KMS-11 (cell line): Measurements from ENCODE around the gene GRAPL.
"Not testable (repeated sequence)": the region's sequence is repeated elsewhere in the genome, so short reads cannot be mapped to it uniquely, and the experiment has no call there.

Experiments used
- H2AFZ ChIP-seq: fragments of 200-600 bp; sonication (generic); 2 replicates; pipeline ENCODE4 v1.6.1; 2016; ENCODE audit warnings: antibody characterized with exemption, mixed run types, low read depth
- H3K27ac ChIP-seq: fragments of 200-600 bp; sonication (generic); 2 replicates; pipeline ENCODE4 v1.6.1; 2016; ENCODE audit warnings: mild to moderate bottlenecking, mixed run types
- H3K27me3 ChIP-seq: fragments of 200-600 bp; sonication (generic); 2 replicates; pipeline ENCODE4 v1.6.1; 2017; ENCODE audit warnings: mild to moderate bottlenecking, low read depth, mixed run types, moderate library complexity; ENCODE audit not compliant: insufficient read depth
- H3K36me3 ChIP-seq: fragments of 200-600 bp; sonication (generic); 2 replicates; pipeline ENCODE4 v1.6.1; 2017; ENCODE audit warnings: mild to moderate bottlenecking, mixed run types; ENCODE audit not compliant: insufficient read depth
- H3K4me1 ChIP-seq: fragments of 200-600 bp; sonication (generic); 2 replicates; pipeline ENCODE4 v1.6.1; 2016; ENCODE audit warnings: mild to moderate bottlenecking, low read depth, mixed run types; ENCODE audit not compliant: poor library complexity, severe bottlenecking
- H3K4me2 ChIP-seq: fragments of 200-600 bp; sonication (generic); 2 replicates; pipeline ENCODE4 v1.7.0; 2016; ENCODE audit warnings: mild to moderate bottlenecking, mixed run types
- H3K4me3 ChIP-seq: fragments of 200-600 bp; sonication (generic); IDR thresholded peaks from 2 replicates; pipeline ENCODE4 v1.6.1; 2017; ENCODE audit warnings: low read depth, low read length, mixed read lengths; ENCODE audit not compliant: insufficient read depth
- H3K79me2 ChIP-seq: fragments of 200-600 bp; sonication (generic); 2 replicates; pipeline ENCODE4 v1.6.1; 2016; ENCODE audit warnings: low read depth, mixed run types; ENCODE audit not compliant: insufficient read depth
- H3K9ac ChIP-seq: fragments of 200-600 bp; sonication (generic); 2 replicates; pipeline ENCODE4 v1.6.1; 2016; ENCODE audit warnings: mild to moderate bottlenecking, mixed run types
- H4K20me1 ChIP-seq: fragments of 200-600 bp; sonication (generic); 2 replicates; pipeline ENCODE4 v1.6.1; 2016; ENCODE audit warnings: mild to moderate bottlenecking, mixed run types; ENCODE audit not compliant: insufficient read depth

GRAPL gene

GRCh38 chr17:19196382-19197204 is 69.2 kb downstream of the GRAPL start:
- not testable (repeated sequence) for H3K4me2 ChIP-seq, H3K36me3 ChIP-seq, H3K27me3 ChIP-seq, H2AFZ ChIP-seq, H3K9ac ChIP-seq, H3K27ac ChIP-seq, H4K20me1 ChIP-seq, H3K4me3 ChIP-seq, H3K79me2 ChIP-seq, H3K4me1 ChIP-seq

- H3K4me3 ChIP-seq, H4K20me1 ChIP-seq, H3K27ac ChIP-seq, H3K4me2 ChIP-seq, H3K9ac ChIP-seq, H3K27me3 ChIP-seq, H3K79me2 ChIP-seq, H2AFZ ChIP-seq, H3K36me3 ChIP-seq, H3K4me1 ChIP-seq: not testable (repeated sequence)
These were observed 75.1 kb downstream of the GRAPL start for GRCh38 chr17:19202448-19202847.

- not testable (repeated sequence) for H3K4me3 ChIP-seq, H3K79me2 ChIP-seq, H3K36me3 ChIP-seq, H3K27ac ChIP-seq, H2AFZ ChIP-seq, H3K4me1 ChIP-seq, H3K4me2 ChIP-seq, H3K27me3 ChIP-seq, H4K20me1 ChIP-seq, H3K9ac ChIP-seq
These were observed 76.0 kb downstream of the GRAPL start for GRCh38 chr17:19203429-19203828.
